Neuronal stem cell (in vitro differentiated cells): ENCODE results near the gene PAK5.

Experiments
- DNase-seq: peaks from one replicate; pipeline ENCODE4 v3.0.0-alpha.2; 2013; ENCODE audit warnings: low spot score
- H2AFZ ChIP-seq: one replicate; pipeline ENCODE4 v1.6.1; 2013; ENCODE audit warnings: mild to moderate bottlenecking, low read length, inconsistent platforms
- H2AK5ac ChIP-seq: 2 replicates; pipeline ENCODE4 v1.6.1; 2013; ENCODE audit warnings: low read depth, mild to moderate bottlenecking, inconsistent platforms, low read length, moderate library complexity, mixed read lengths
- H2BK120ac ChIP-seq: 2 replicates; pipeline ENCODE4 v1.6.1; 2013; ENCODE audit warnings: low read depth, mild to moderate bottlenecking, inconsistent platforms, low read length, moderate library complexity, mixed read lengths
- H2BK12ac ChIP-seq: one replicate; pipeline ENCODE4 v1.6.1; 2013; ENCODE audit warnings: low read length, inconsistent platforms
- H2BK15ac ChIP-seq: 2 replicates; pipeline ENCODE4 v1.6.1; 2013; ENCODE audit warnings: mild to moderate bottlenecking, low read length, inconsistent platforms, mixed read lengths
- H2BK5ac ChIP-seq: one replicate; pipeline ENCODE4 v1.6.1; 2013; ENCODE audit warnings: inconsistent platforms, mild to moderate bottlenecking, low read length, moderate library complexity
- H3K14ac ChIP-seq: one replicate; pipeline ENCODE4 v1.6.1; 2013; ENCODE audit warnings: low read length, inconsistent platforms
- H3K18ac ChIP-seq: 2 replicates; pipeline ENCODE4 v1.6.1; 2013; ENCODE audit warnings: low read length, inconsistent platforms
- H3K23ac ChIP-seq: 2 replicates; pipeline ENCODE4 v1.6.1; 2013; ENCODE audit warnings: low read depth, mild to moderate bottlenecking, mixed read lengths, low read length, inconsistent platforms; ENCODE audit not compliant: poor library complexity
- H3K27ac ChIP-seq: replicated peaks from 3 replicates; pipeline ENCODE4 v1.5.1; 2013; ENCODE audit warnings: low read length, inconsistent platforms
- H3K27me3 ChIP-seq, 3 experiments: 2 replicates each; pipeline ENCODE4 v1.6.1; 2013; ENCODE audit warnings: low read length in 3 of 3, mild to moderate bottlenecking in 2 of 3, inconsistent platforms in 1 of 3, low read depth in 1 of 3, mixed read lengths in 1 of 3, moderate library complexity in 1 of 3; ENCODE audit not compliant: control insufficient read depth in 3 of 3, insufficient read depth in 3 of 3
- H3K36me3 ChIP-seq, 2 donors: replicated peaks in 1 of 2; 2 replicates each; pipeline ENCODE4 v1.6.1; 2013; ENCODE audit warnings: low read length in 2 of 2; ENCODE audit not compliant: control insufficient read depth in 2 of 2, insufficient read depth in 2 of 2
- H3K4ac ChIP-seq: 2 replicates; pipeline ENCODE4 v1.6.1; 2013; ENCODE audit warnings: inconsistent platforms, mild to moderate bottlenecking, low read length, moderate library complexity
- H3K4me1 ChIP-seq, 2 donors: 1 replicate in 1 of 2; 2 replicates in 1 of 2; pipeline ENCODE4 v1.6.1; 2013; ENCODE audit warnings: low read length in 2 of 2, low read depth in 1 of 2; ENCODE audit not compliant: control insufficient read depth in 2 of 2, insufficient read depth in 1 of 2
- H3K4me2 ChIP-seq: one replicate; pipeline ENCODE4 v1.6.1; 2013; ENCODE audit warnings: mild to moderate bottlenecking, low read length, inconsistent platforms; ENCODE audit not compliant: insufficient read depth, poor library complexity, severe bottlenecking
- H3K4me3 ChIP-seq, 2 donors: 2 replicates each; pipeline ENCODE4 v1.5.1; 2013; ENCODE audit warnings: low read length in 2 of 2, mild to moderate bottlenecking in 2 of 2, inconsistent platforms in 1 of 2, moderate library complexity in 1 of 2
- H3K79me1 ChIP-seq: one replicate; pipeline ENCODE4 v1.6.1; 2013; ENCODE audit warnings: low read depth, mild to moderate bottlenecking, inconsistent platforms, low read length, moderate library complexity
- H3K9ac ChIP-seq: one replicate; pipeline ENCODE4 v1.6.1; 2013; ENCODE audit warnings: mild to moderate bottlenecking, low read depth, low read length, inconsistent platforms; ENCODE audit not compliant: poor library complexity
- H3K9me3 ChIP-seq, 2 donors: replicated peaks in 1 of 2; 2 replicates each; pipeline versions ENCODE3 to v1.6.1; 2013; ENCODE audit warnings: low read length in 2 of 2, mild to moderate bottlenecking in 2 of 2, inconsistent platforms in 1 of 2, low read depth in 1 of 2, mixed read lengths in 1 of 2, moderate library complexity in 1 of 2; ENCODE audit not compliant: control insufficient read depth in 2 of 2, insufficient read depth in 1 of 2
- H4K8ac ChIP-seq: one replicate; pipeline ENCODE4 v1.6.1; 2013; ENCODE audit warnings: low read depth, mild to moderate bottlenecking, inconsistent platforms, low read length, moderate library complexity
- H4K91ac ChIP-seq: one replicate; pipeline ENCODE4 v1.6.1; 2013; ENCODE audit warnings: low read length, low read depth, mild to moderate bottlenecking, inconsistent platforms; ENCODE audit not compliant: poor library complexity
- WGBS, 2 donors: extraction: QIAGEN DNeasy Blood & Tissue Kit; methylation state at CpG; one replicate each; pipeline ENCODE4 v1.1.7; 2013; ENCODE audit warnings: missing lambda C conversion rate in 2 of 2, mixed read lengths in 1 of 2; ENCODE audit not compliant: insufficient read length in 2 of 2, insufficient replicate concordance in 1 of 2; ENCODE audit errors: extremely low coverage in 2 of 2; 5-methylcytosine and 5-hydroxymethylcytosine counted together

The PAK5 gene

GRCh38 chr20:9490161-9490560, 348.7 kb downstream of the PAK5 start:
- Histone ChIP-seq H4K8ac (no peak overlapping the region), H2AK5ac (no peak overlapping the region), H2BK15ac (no peak overlapping the region), H3K9me3 (no peaks in the 10 kb centered on the region), H3K23ac (no peak overlapping the region), H3K18ac (no peak overlapping the region), H3K4ac (no peak overlapping the region), H3K4me2 (no peak overlapping the region), H2AFZ (no peak overlapping the region), H3K14ac (no peak overlapping the region), H3K9ac (no peak overlapping the region), H3K4me3 (no peak overlapping the region), H3K27ac (no peak overlapping the region), H3K79me1 (no peaks in the 10 kb centered on the region), H2BK12ac (no peak overlapping the region), H2BK5ac (no peak overlapping the region), H3K36me3 (no peaks in the 10 kb centered on the region), H2BK120ac (no peak overlapping the region), H3K27me3 (no peaks in the 10 kb centered on the region), H4K91ac (no peak overlapping the region), H3K4me1 (peaks cover 0 to 3% of the 10 kb centered on the region in 2 donors)
- no CpG with 5 or more reads among the region's 3 CpGs for WGBS, 2 donors
- DNase-seq: no peak

GRCh38 chr20:9488063-9488462, 350.8 kb downstream of the PAK5 start:
- no peak overlapping the region for H2AK5ac ChIP-seq
- H3K4ac ChIP-seq: no peak overlapping the region
- H3K4me2 ChIP-seq: no peak overlapping the region
- no peaks in the 10 kb centered on the region for H3K9me3 ChIP-seq
- H2AFZ ChIP-seq: no peak overlapping the region
- H3K14ac ChIP-seq: no peak overlapping the region
- no peaks in the 10 kb centered on the region for H3K27me3 ChIP-seq
- no peak overlapping the region for H3K23ac ChIP-seq
- no peak overlapping the region for H3K4me3 ChIP-seq
- H3K27ac ChIP-seq: no peak overlapping the region
- H2BK12ac ChIP-seq: no peak overlapping the region
- DNase-seq: no peak
- H2BK120ac ChIP-seq: no peak overlapping the region
- peaks cover 0 to 3% of the 10 kb centered on the region in 2 donors for H3K4me1 ChIP-seq
- H3K18ac ChIP-seq: no peak overlapping the region
- no peak overlapping the region for H4K8ac ChIP-seq
- H3K9ac ChIP-seq: no peak overlapping the region
- no CpG with 5 or more reads among the region's 2 CpGs for WGBS, 2 donors
- H2BK15ac ChIP-seq: no peak overlapping the region
- H3K36me3 ChIP-seq: no peaks in the 10 kb centered on the region
- no peak overlapping the region for H4K91ac ChIP-seq
- H3K79me1 ChIP-seq: no peaks in the 10 kb centered on the region
- no peak overlapping the region for H2BK5ac ChIP-seq
